HepG2 (cell line): ENCODE data around the gene WDR81. TPM values are rescaled to one million over a fixed set of nuclear protein-coding genes. Genes with fewer than 3 reads are reported as not detected.

ENCODE experiments used
- ARID2 ChIP-seq: sonication (generic); formaldehyde crosslinking; IDR thresholded peaks from 2 replicates; pipeline ENCODE4 v1.8.1; 2022; ENCODE audit warnings: mild to moderate bottlenecking, missing genetic modification reagents, borderline replicate concordance
- HMGXB3 ChIP-seq: sonication (generic); formaldehyde crosslinking; IDR thresholded peaks from 2 replicates; pipeline ENCODE4 v1.4.0; 2020; ENCODE audit warnings: missing genetic modification reagents, borderline replicate concordance
- HOXA5 ChIP-seq: sonication (generic); formaldehyde crosslinking; IDR thresholded peaks from 2 replicates; pipeline ENCODE4 v1.4.0; 2020; ENCODE audit warnings: missing genetic modification reagents
- NCOR1 ChIP-seq: fragments of 200-600 bp; sonication (generic); IDR thresholded peaks from 2 replicates; pipeline ENCODE4 v1.7.0; 2017; ENCODE audit warnings: antibody characterized with exemption, low read length, borderline replicate concordance
- PHF8 ChIP-seq: sonication (generic); formaldehyde crosslinking; IDR thresholded peaks from 2 replicates; pipeline ENCODE4 v1.5.0; 2020; ENCODE audit warnings: missing genetic modification reagents
- RBM39 ChIP-seq: fragments of 200-400 bp; formaldehyde crosslinking; IDR thresholded peaks from one replicate; pipeline ENCODE4 v1.6.1; 2018; ENCODE audit warnings: antibody characterized with exemption, mild to moderate bottlenecking, low read depth, low read length; ENCODE audit not compliant: poor library complexity, severe bottlenecking
- RXRA ChIP-seq: sonication (generic); formaldehyde crosslinking; IDR thresholded peaks from 2 replicates; pipeline ENCODE4 v1.5.1; 2020; ENCODE audit warnings: missing genetic modification reagents
- SMAD3 ChIP-seq: sonication (generic); formaldehyde crosslinking; IDR thresholded peaks from 2 replicates; pipeline ENCODE4 v1.4.0; 2020; ENCODE audit warnings: missing genetic modification reagents
- TAF1 ChIP-seq: sonication (generic); formaldehyde crosslinking; IDR thresholded peaks from 2 replicates; pipeline ENCODE4 v1.4.0; 2020; ENCODE audit warnings: missing genetic modification reagents
- TEAD2 ChIP-seq: sonication (generic); formaldehyde crosslinking; IDR thresholded peaks from 2 replicates; pipeline ENCODE4 v1.9.0; 2021; ENCODE audit warnings: missing genetic modification reagents
- TGIF2 ChIP-seq: IDR thresholded peaks from 2 replicates; pipeline ENCODE4 v1.6.1; 2016; ENCODE audit warnings: control low read depth, missing compliant biosample characterization
- THYN1 ChIP-seq: sonication (generic); formaldehyde crosslinking; IDR thresholded peaks from 2 replicates; pipeline ENCODE4 v1.8.1; 2023; ENCODE audit warnings: low read depth, mild to moderate bottlenecking, moderate library complexity, missing genetic modification reagents, borderline replicate concordance
- ZNF12 ChIP-seq: sonication (generic); formaldehyde crosslinking; IDR thresholded peaks from 2 replicates; pipeline ENCODE4 v1.5.0; 2020; ENCODE audit warnings: missing genetic modification reagents
- ZNF557 ChIP-seq: sonication (generic); formaldehyde crosslinking; IDR thresholded peaks from 2 replicates; pipeline ENCODE4 v1.4.0; 2020; ENCODE audit warnings: missing genetic modification reagents
- ZNF75D ChIP-seq: sonication (generic); formaldehyde crosslinking; IDR thresholded peaks from 2 replicates; pipeline ENCODE4 v1.8.1; 2023; ENCODE audit warnings: missing genetic modification reagents, mild to moderate bottlenecking, borderline replicate concordance
- ZNF766 ChIP-seq: sonication (generic); formaldehyde crosslinking; IDR thresholded peaks from 2 replicates; pipeline ENCODE4 v1.5.0; 2020; ENCODE audit warnings: missing genetic modification reagents, borderline replicate concordance
- polyA plus RNA-seq, 8 experiments: library from polyadenylated mRNA; depleted of rRNA in 3 of 8; stranded (reverse) in 7 of 8; unstranded in 1 of 8; fragments of >200 nt; fragmentation: Illumina TruSeq in 4 of 8; extraction: Trizol in 4 of 8; gene quantifications; 2 replicates each; pipeline versions ENCODE4 v1.2.1 to v1.2.3, GENCODE V29; 2011 to 2016; ENCODE audit warnings: low read depth in 4 of 8, missing spikeins in 1 of 8, mixed read lengths in 1 of 8; ENCODE audit not compliant: insufficient read depth in 1 of 8
- total RNA-seq, 5 experiments: library from RNA; depleted of rRNA; stranded (reverse); fragments of >200 nt; fragmentation: Illumina TruSeq; extraction: Trizol; gene quantifications; 2 replicates each; pipeline ENCODE4 v1.2.3, GENCODE V29; 2016; ENCODE audit warnings: low read depth in 1 of 5
- TF ChIP-seq, protein P1 (sequence below): sonication (generic); formaldehyde crosslinking; IDR thresholded peaks from 2 replicates; pipeline ENCODE4 v1.4.0; 2020; ENCODE audit warnings: mild to moderate bottlenecking, missing genetic modification reagents

Gene WDR81
- total and polyA plus RNA-seq, 2 of the 13 experiments (the other 11 are each of a cell fraction or from before 2014, with no cell fraction given): 9.1 to 16.7 TPM

DNA sequence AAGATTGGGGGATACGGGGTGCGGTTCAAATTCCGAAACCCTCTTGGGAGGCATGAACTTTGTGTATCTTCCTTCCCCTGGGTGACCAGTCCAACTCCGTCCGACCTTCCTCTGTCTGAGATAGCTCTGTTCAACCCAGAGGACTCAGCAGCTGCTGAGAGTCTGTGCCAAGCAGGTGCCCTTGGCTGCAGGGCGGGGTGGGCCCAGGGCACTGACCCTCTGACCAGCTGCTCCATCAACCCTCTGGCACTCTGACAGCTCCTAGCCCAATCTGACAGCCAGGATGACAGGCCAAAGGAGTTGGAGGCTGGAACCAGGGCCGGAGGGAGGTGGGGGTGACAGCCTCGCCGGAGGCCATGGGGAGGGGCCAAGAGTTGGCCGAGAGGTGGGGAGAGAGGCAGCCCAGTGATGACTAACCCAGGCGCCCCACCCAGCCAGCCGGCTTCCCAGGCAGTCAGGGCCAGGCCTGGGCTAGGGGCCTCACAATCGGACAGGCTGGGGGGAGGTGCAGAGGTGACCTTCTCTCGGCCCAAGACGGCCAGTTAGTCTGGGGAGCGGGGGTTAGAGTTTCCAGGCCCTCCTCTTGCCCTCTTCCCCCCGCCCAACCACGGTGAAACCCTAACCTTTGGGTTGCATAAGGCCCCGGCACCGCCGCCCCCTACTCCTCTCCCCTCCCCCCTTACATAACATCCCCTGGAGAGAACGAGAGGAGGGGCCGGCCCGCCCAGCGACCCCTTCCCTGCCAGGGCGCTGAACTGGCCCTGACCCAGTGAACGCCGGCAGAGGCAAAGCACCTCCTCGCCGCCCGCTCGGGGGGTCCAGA lies 9.3 kb upstream of the WDR81 start (continued):
- no peak for TF ChIP-seq ZNF75D (CRISPR knock-in tag)
- TF ChIP-seq SMAD3 (CRISPR knock-in tag): peak; percentile 41; the same call in 1 of the 2 replicates
- 0 out of 2 replicates have a peak, but pooled peaks have one; percentile 9 for TF ChIP-seq NCOR1
- no peak for TF ChIP-seq ZNF557 (CRISPR knock-in tag)
- TF ChIP-seq HOXA5 (CRISPR knock-in tag): peak; percentile 39; the same call in 1 of the 2 replicates
- no peak for TF ChIP-seq ZNF12 (CRISPR knock-in tag)
- peak; percentile 89 for TF ChIP-seq RBM39
- TF ChIP-seq TEAD2 (CRISPR knock-in tag): no peak
- 0 out of 2 replicates have a peak, but pooled peaks have one; percentile 33 for TF ChIP-seq THYN1 (CRISPR knock-in tag)
- TF ChIP-seq, protein P1, sequence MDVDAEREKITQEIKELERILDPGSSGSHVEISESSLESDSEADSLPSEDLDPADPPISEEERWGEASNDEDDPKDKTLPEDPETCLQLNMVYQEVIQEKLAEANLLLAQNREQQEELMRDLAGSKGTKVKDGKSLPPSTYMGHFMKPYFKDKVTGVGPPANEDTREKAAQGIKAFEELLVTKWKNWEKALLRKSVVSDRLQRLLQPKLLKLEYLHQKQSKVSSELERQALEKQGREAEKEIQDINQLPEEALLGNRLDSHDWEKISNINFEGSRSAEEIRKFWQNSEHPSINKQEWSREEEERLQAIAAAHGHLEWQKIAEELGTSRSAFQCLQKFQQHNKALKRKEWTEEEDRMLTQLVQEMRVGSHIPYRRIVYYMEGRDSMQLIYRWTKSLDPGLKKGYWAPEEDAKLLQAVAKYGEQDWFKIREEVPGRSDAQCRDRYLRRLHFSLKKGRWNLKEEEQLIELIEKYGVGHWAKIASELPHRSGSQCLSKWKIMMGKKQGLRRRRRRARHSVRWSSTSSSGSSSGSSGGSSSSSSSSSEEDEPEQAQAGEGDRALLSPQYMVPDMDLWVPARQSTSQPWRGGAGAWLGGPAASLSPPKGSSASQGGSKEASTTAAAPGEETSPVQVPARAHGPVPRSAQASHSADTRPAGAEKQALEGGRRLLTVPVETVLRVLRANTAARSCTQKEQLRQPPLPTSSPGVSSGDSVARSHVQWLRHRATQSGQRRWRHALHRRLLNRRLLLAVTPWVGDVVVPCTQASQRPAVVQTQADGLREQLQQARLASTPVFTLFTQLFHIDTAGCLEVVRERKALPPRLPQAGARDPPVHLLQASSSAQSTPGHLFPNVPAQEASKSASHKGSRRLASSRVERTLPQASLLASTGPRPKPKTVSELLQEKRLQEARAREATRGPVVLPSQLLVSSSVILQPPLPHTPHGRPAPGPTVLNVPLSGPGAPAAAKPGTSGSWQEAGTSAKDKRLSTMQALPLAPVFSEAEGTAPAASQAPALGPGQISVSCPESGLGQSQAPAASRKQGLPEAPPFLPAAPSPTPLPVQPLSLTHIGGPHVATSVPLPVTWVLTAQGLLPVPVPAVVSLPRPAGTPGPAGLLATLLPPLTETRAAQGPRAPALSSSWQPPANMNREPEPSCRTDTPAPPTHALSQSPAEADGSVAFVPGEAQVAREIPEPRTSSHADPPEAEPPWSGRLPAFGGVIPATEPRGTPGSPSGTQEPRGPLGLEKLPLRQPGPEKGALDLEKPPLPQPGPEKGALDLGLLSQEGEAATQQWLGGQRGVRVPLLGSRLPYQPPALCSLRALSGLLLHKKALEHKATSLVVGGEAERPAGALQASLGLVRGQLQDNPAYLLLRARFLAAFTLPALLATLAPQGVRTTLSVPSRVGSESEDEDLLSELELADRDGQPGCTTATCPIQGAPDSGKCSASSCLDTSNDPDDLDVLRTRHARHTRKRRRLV: 0 out of 2 replicates have a peak, but pooled peaks have one; percentile 29
- peak; percentile 96 for TF ChIP-seq TGIF2 (CRISPR knock-in tag)
- no peak for TF ChIP-seq ZNF766 (CRISPR knock-in tag)
- TF ChIP-seq RXRA (CRISPR knock-in tag): peak; percentile 7
- TF ChIP-seq TAF1 (CRISPR knock-in tag): peak; percentile 32; the same call in 1 of the 2 replicates
- 0 out of 2 replicates have a peak, but pooled peaks have one; percentile 37 for TF ChIP-seq ARID2 (CRISPR knock-in tag)
- peak; percentile 66; the same call in 1 of the 2 replicates for TF ChIP-seq HMGXB3
- TF ChIP-seq PHF8: peak; percentile 48; the same call in 1 of the 2 replicates
